Measurements from ENCODE around the gene ITGA8. TPM values are rescaled to one million over a fixed set of nuclear protein-coding genes. Genes with fewer than 3 reads are reported as not detected.

Gene ITGA8
- total RNA-seq, 4 donors from 2014 or later: 9.4 to 64.8 (median 28.1) TPM

DNA sequence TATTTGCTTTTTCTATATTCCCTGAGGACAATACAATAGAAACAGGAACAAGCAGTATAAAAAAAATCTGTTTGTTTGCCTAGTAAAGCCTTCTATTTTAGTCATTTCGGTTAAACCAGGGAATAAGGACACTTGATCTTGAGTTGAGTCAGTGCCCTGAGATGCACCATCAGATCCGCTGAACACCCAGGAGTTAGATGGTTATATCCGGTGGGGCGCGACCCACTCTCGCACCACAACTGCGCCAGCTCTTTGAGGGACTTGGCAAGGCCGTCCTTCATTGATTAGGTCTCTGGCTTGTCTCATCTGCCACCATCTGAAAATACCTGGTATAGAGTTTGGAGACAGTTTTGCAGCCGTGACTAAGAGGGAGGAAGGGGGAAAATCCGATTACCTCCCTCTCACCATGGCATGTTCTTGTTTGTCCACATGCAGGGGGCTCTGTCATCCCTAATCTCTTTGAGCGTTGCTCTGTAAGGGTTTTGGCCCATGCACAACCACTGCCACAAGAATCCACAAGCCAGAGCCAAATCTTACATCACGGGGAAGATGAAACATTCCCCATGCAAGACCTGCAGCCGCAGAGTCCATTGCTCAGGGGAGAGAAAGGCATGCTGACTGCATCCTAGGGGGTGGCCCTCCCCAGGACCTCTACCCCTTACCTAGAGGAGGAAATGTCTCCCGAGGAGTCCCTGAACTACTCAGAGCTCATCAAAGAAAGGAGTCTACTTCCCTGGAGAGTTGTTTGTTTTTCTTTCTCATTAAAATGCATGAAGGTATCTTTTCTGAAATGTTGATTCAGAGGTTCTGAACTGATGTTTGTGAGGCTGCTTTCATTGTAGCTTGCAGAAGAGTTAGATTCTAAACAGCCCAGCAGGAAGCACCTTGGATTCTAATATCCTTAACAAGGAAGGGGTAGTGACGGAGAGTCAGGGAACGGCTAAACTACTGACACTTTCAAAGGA lies 247.0 kb downstream of the ITGA8 start:
- Histone ChIP-seq H3K27me3 (no peaks in the 10 kb centered on the region), H3K4me3 (no peak overlapping the region), H3K36me3 (no peaks in the 10 kb centered on the region), H3K27ac (no peak overlapping the region), H3K4me1 (peaks cover 0 to 4% of the 10 kb centered on the region in 2 donors), H3K9me3 (no peaks in the 10 kb centered on the region)
- intact Hi-C loops (cut with DNase I; ENCODE audit: low total_unique reads): no loop called here
- DNase-seq: peak in 1 of 2 donors; percentile 24
- TF ChIP-seq POLR2A (IDR thresholded peaks at IDR 0.05): no peak
- TF ChIP-seq, protein P1, sequence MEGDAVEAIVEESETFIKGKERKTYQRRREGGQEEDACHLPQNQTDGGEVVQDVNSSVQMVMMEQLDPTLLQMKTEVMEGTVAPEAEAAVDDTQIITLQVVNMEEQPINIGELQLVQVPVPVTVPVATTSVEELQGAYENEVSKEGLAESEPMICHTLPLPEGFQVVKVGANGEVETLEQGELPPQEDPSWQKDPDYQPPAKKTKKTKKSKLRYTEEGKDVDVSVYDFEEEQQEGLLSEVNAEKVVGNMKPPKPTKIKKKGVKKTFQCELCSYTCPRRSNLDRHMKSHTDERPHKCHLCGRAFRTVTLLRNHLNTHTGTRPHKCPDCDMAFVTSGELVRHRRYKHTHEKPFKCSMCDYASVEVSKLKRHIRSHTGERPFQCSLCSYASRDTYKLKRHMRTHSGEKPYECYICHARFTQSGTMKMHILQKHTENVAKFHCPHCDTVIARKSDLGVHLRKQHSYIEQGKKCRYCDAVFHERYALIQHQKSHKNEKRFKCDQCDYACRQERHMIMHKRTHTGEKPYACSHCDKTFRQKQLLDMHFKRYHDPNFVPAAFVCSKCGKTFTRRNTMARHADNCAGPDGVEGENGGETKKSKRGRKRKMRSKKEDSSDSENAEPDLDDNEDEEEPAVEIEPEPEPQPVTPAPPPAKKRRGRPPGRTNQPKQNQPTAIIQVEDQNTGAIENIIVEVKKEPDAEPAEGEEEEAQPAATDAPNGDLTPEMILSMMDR (IDR thresholded peaks at IDR 0.05): no peak

GRCh38 chr10:15472008-15472407 lies 247.7 kb downstream of the ITGA8 start:
- no peak for DNase-seq
- no peak for TF ChIP-seq POLR2A (IDR thresholded peaks at IDR 0.05)
- TF ChIP-seq, protein P1 (IDR thresholded peaks at IDR 0.05): no peak
- peaks cover 0 to 4% of the 10 kb centered on the region in 2 donors for H3K4me1 ChIP-seq

GRCh38 chr10:15469111-15469510 lies 250.6 kb downstream of the ITGA8 start:
- intact Hi-C loops (cut with DNase I; ENCODE audit: low total_unique reads): no loop called here
- no peak for TF ChIP-seq POLR2A (IDR thresholded peaks at IDR 0.05)
- TF ChIP-seq, protein P1 (IDR thresholded peaks at IDR 0.05): no peak
- no peak for DNase-seq
- Histone ChIP-seq H3K4me3 (no peak overlapping the region), H3K27ac (no peak overlapping the region), H3K4me1 (peaks cover 0 to 4% of the 10 kb centered on the region in 2 donors), H3K9me3 (no peaks in the 10 kb centered on the region), H3K27me3 (no peaks in the 10 kb centered on the region), H3K36me3 (no peaks in the 10 kb centered on the region)

More at GRCh38 chr10:15472008-15472407, 247.7 kb downstream of the ITGA8 start:
- no peak overlapping the region for H3K27ac ChIP-seq
- H3K4me3 ChIP-seq: no peak overlapping the region
- no peaks in the 10 kb centered on the region for H3K9me3 ChIP-seq
- H3K36me3 ChIP-seq: no peaks in the 10 kb centered on the region
- H3K27me3 ChIP-seq: no peaks in the 10 kb centered on the region
- intact Hi-C loops (cut with DNase I; ENCODE audit: low total_unique reads): no loop called here

DNA sequence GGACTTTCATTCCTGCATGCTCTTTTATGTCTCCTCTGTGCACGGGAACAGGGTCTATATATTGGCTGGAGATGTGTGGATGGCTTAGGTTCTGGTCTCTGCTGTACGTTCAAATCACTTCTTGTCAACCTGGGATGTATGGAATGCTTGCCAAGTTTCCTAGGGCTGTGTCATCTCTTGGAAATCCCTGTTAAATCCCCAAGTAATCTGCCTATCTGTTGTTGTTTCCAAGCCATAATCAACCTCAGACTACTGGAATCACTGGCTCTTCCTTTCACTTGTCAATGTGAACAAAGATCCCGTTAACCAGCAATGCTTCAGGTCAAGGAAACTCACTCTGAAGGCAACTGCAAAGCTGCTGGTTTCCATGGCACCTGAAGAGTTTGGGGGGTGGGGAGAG lies 255.3 kb downstream of the ITGA8 start:
- Histone ChIP-seq H3K36me3 (no peaks in the 10 kb centered on the region), H3K4me1 (no peaks in the 10 kb centered on the region), H3K27ac (no peak overlapping the region), H3K9me3 (no peaks in the 10 kb centered on the region), H3K27me3 (no peaks in the 10 kb centered on the region), H3K4me3 (no peak overlapping the region)
- TF ChIP-seq POLR2A (IDR thresholded peaks at IDR 0.05): no peak
- TF ChIP-seq, protein P1 (IDR thresholded peaks at IDR 0.05): no peak
- intact Hi-C loops (cut with DNase I; ENCODE audit: low total_unique reads): no loop called here
- no peak for DNase-seq

Other genes starting within 250 kb of the ITGA8 start
- 10 to 100 TPM; 20.9 to 63.5 (median 51.7) TPM for gene MINDY3, start 140.6 kb upstream of the ITGA8 start, total RNA-seq